ENCODE results near the gene CIDEB.

Gene CIDEB

GRCh38 chr14:24291446-24292117 is 16.2 kb downstream of the CIDEB start:
- Histone ChIP-seq H3K36me3 (ENCODE audit: control insufficient read depth, insufficient read depth, low read length) (peaks cover 18% of the 10 kb centered on the region), H3K9ac (ENCODE audit: low read depth, low read length) (no peak overlapping the region)

GRCh38 chr14:24290746-24291145 is 17.0 kb downstream of the CIDEB start:
- Histone ChIP-seq H3K27me3 (ENCODE audit: control insufficient read depth, insufficient read depth, low read length) (no peaks in the 10 kb centered on the region), H3K9ac (ENCODE audit: low read depth, low read length) (no peak overlapping the region), H3K4me1 (ENCODE audit: control insufficient read depth, insufficient read depth, low read length) (no peaks in the 10 kb centered on the region), H3K9me3 (ENCODE audit: control insufficient read depth, insufficient read depth, low read length) (no peaks in the 10 kb centered on the region), H3K4me3 (ENCODE audit: low read depth, low read length) (no peak overlapping the region), H3K36me3 (ENCODE audit: control insufficient read depth, insufficient read depth, low read length) (peaks cover 18% of the 10 kb centered on the region)

More at GRCh38 chr14:24291446-24292117, 16.2 kb downstream of the CIDEB start:
- no peaks in the 10 kb centered on the region for H3K27me3 ChIP-seq (ENCODE audit: control insufficient read depth, insufficient read depth, low read length)
- H3K9me3 ChIP-seq (ENCODE audit: control insufficient read depth, insufficient read depth, low read length) = no peaks in the 10 kb centered on the region
- no peaks in the 10 kb centered on the region for H3K4me1 ChIP-seq (ENCODE audit: control insufficient read depth, insufficient read depth, low read length)
- no peak overlapping the region for H3K4me3 ChIP-seq (ENCODE audit: low read depth, low read length)

- Histone ChIP-seq H3K27me3 (ENCODE audit: control insufficient read depth, insufficient read depth, low read length) (no peaks in the 10 kb centered on the region), H3K4me1 (ENCODE audit: control insufficient read depth, insufficient read depth, low read length) (no peaks in the 10 kb centered on the region), H3K9me3 (ENCODE audit: control insufficient read depth, insufficient read depth, low read length) (no peaks in the 10 kb centered on the region), H3K9ac (ENCODE audit: low read depth, low read length) (no peak overlapping the region), H3K4me3 (ENCODE audit: low read depth, low read length) (no peak overlapping the region), H3K36me3 (ENCODE audit: control insufficient read depth, insufficient read depth, low read length) (peaks cover 18% of the 10 kb centered on the region)
These were observed 18.0 kb downstream of the CIDEB start for GRCh38 chr14:24289649-24290280.

GRCh38 chr14:24286996-24287395 is 20.8 kb downstream of the CIDEB start:
- Histone ChIP-seq H3K9me3 (ENCODE audit: control insufficient read depth, insufficient read depth, low read length) (no peaks in the 10 kb centered on the region), H3K9ac (ENCODE audit: low read depth, low read length) (no peak overlapping the region), H3K27me3 (ENCODE audit: control insufficient read depth, insufficient read depth, low read length) (no peaks in the 10 kb centered on the region), H3K36me3 (ENCODE audit: control insufficient read depth, insufficient read depth, low read length) (peaks cover 12% of the 10 kb centered on the region), H3K4me1 (ENCODE audit: control insufficient read depth, insufficient read depth, low read length) (no peaks in the 10 kb centered on the region), H3K4me3 (ENCODE audit: low read depth, low read length) (no peak overlapping the region)

- H3K4me1 ChIP-seq (ENCODE audit: control insufficient read depth, insufficient read depth, low read length) = no peaks in the 10 kb centered on the region
- no peak overlapping the region for H3K9ac ChIP-seq (ENCODE audit: low read depth, low read length)
- H3K4me3 ChIP-seq (ENCODE audit: low read depth, low read length) = no peak overlapping the region
- no peaks in the 10 kb centered on the region for H3K27me3 ChIP-seq (ENCODE audit: control insufficient read depth, insufficient read depth, low read length)
- H3K36me3 ChIP-seq (ENCODE audit: control insufficient read depth, insufficient read depth, low read length) = no peaks in the 10 kb centered on the region
- H3K9me3 ChIP-seq (ENCODE audit: control insufficient read depth, insufficient read depth, low read length) = no peaks in the 10 kb centered on the region
These were observed 22.4 kb downstream of the CIDEB start for GRCh38 chr14:24285351-24285750.

GRCh38 chr14:24284501-24285035 is 23.2 kb downstream of the CIDEB start:
- Histone ChIP-seq H3K9ac (ENCODE audit: low read depth, low read length) (no peak overlapping the region), H3K4me1 (ENCODE audit: control insufficient read depth, insufficient read depth, low read length) (no peaks in the 10 kb centered on the region), H3K4me3 (ENCODE audit: low read depth, low read length) (no peak overlapping the region), H3K9me3 (ENCODE audit: control insufficient read depth, insufficient read depth, low read length) (no peaks in the 10 kb centered on the region), H3K36me3 (ENCODE audit: control insufficient read depth, insufficient read depth, low read length) (no peaks in the 10 kb centered on the region), H3K27me3 (ENCODE audit: control insufficient read depth, insufficient read depth, low read length) (no peaks in the 10 kb centered on the region)

- Histone ChIP-seq H3K4me1 (ENCODE audit: control insufficient read depth, insufficient read depth, low read length) (no peaks in the 10 kb centered on the region), H3K27me3 (ENCODE audit: control insufficient read depth, insufficient read depth, low read length) (no peaks in the 10 kb centered on the region), H3K9ac (ENCODE audit: low read depth, low read length) (no peak overlapping the region), H3K4me3 (ENCODE audit: low read depth, low read length) (no peak overlapping the region), H3K9me3 (ENCODE audit: control insufficient read depth, insufficient read depth, low read length) (no peaks in the 10 kb centered on the region), H3K36me3 (ENCODE audit: control insufficient read depth, insufficient read depth, low read length) (no peaks in the 10 kb centered on the region)
These were observed 23.8 kb downstream of the CIDEB start for GRCh38 chr14:24283796-24284460.

- no peaks in the 10 kb centered on the region for H3K9me3 ChIP-seq (ENCODE audit: control insufficient read depth, insufficient read depth, low read length)
- H3K4me1 ChIP-seq (ENCODE audit: control insufficient read depth, insufficient read depth, low read length) = no peaks in the 10 kb centered on the region
- H3K9ac ChIP-seq (ENCODE audit: low read depth, low read length) = no peak overlapping the region
- no peak overlapping the region for H3K4me3 ChIP-seq (ENCODE audit: low read depth, low read length)
- H3K27me3 ChIP-seq (ENCODE audit: control insufficient read depth, insufficient read depth, low read length) = no peaks in the 10 kb centered on the region
- no peaks in the 10 kb centered on the region for H3K36me3 ChIP-seq (ENCODE audit: control insufficient read depth, insufficient read depth, low read length)
These were observed 25.0 kb downstream of the CIDEB start for GRCh38 chr14:24282736-24283135.

GRCh38 chr14:24281636-24282035 is 26.1 kb downstream of the CIDEB start:
- H3K36me3 ChIP-seq (ENCODE audit: control insufficient read depth, insufficient read depth, low read length) = no peaks in the 10 kb centered on the region
- H3K9ac ChIP-seq (ENCODE audit: low read depth, low read length) = no peak overlapping the region
- H3K27me3 ChIP-seq (ENCODE audit: control insufficient read depth, insufficient read depth, low read length) = no peaks in the 10 kb centered on the region
- no peaks in the 10 kb centered on the region for H3K9me3 ChIP-seq (ENCODE audit: control insufficient read depth, insufficient read depth, low read length)
- no peaks in the 10 kb centered on the region for H3K4me1 ChIP-seq (ENCODE audit: control insufficient read depth, insufficient read depth, low read length)
- no peak overlapping the region for H3K4me3 ChIP-seq (ENCODE audit: low read depth, low read length)

GRCh38 chr14:24280797-24281460 is 26.8 kb downstream of the CIDEB start:
- Histone ChIP-seq H3K4me1 (ENCODE audit: control insufficient read depth, insufficient read depth, low read length) (no peaks in the 10 kb centered on the region), H3K27me3 (ENCODE audit: control insufficient read depth, insufficient read depth, low read length) (no peaks in the 10 kb centered on the region), H3K9ac (ENCODE audit: low read depth, low read length) (no peak overlapping the region), H3K9me3 (ENCODE audit: control insufficient read depth, insufficient read depth, low read length) (no peaks in the 10 kb centered on the region), H3K4me3 (ENCODE audit: low read depth, low read length) (no peak overlapping the region), H3K36me3 (ENCODE audit: control insufficient read depth, insufficient read depth, low read length) (no peaks in the 10 kb centered on the region)

GRCh38 chr14:24279301-24280186 is 28.2 kb downstream of the CIDEB start:
- Histone ChIP-seq H3K4me3 (ENCODE audit: low read depth, low read length) (no peak overlapping the region), H3K27me3 (ENCODE audit: control insufficient read depth, insufficient read depth, low read length) (no peaks in the 10 kb centered on the region), H3K36me3 (ENCODE audit: control insufficient read depth, insufficient read depth, low read length) (no peaks in the 10 kb centered on the region), H3K9me3 (ENCODE audit: control insufficient read depth, insufficient read depth, low read length) (no peaks in the 10 kb centered on the region), H3K9ac (ENCODE audit: low read depth, low read length) (no peak overlapping the region), H3K4me1 (ENCODE audit: control insufficient read depth, insufficient read depth, low read length) (no peaks in the 10 kb centered on the region)

Data from iPS-15b (cell line).